GM12878 (cell line): ENCODE measurements around the gene OR10J4. TPM values are rescaled to one million over a fixed set of nuclear protein-coding genes. Genes with fewer than 3 reads are reported as not detected.

Experiments used
- ATAC-seq: fragments of 200-7000 bp; cut with Tn5 transposase; 3 replicates; pipeline ENCODE4 v1.9.1; 2020; ENCODE audit warnings: mild to moderate bottlenecking, moderate library complexity
- BruUV-seq: library from RNA; stranded (reverse); fragments of 400-500 nt; replicated peaks from 2 replicates; lab custom pipeline; 2021; lab: Mats Ljungman, UMichigan
- CTCF ChIA-PET: fragments of 300-600 bp; sonication (Branson Sonifier 250); formaldehyde crosslinking; extraction: SDS; loops from one replicate; lab custom pipeline; 2021; ENCODE audit warnings: inconsistent platforms; lab: Yijun Ruan, JAX
- POLR2A ChIA-PET: fragments of 350-600 bp; formaldehyde crosslinking; extraction: SDS; loops from one replicate; lab custom pipeline; 2021; ENCODE audit warnings: inconsistent platforms; lab: Charles Lee
- RAD21 ChIA-PET: fragments of 300-600 bp; sonication (Branson Sonifier 250); formaldehyde crosslinking; loops from one replicate; lab custom pipeline; 2023; ENCODE audit warnings: antibody characterized with exemption; ENCODE audit not compliant: unreplicated experiment; lab: Charles Lee
- SMC1A ChIA-PET: fragments of 300-600 bp; sonication (Branson Sonifier 250); formaldehyde crosslinking; loops from one replicate; lab custom pipeline; 2023; ENCODE audit not compliant: unreplicated experiment, uncharacterized antibody; lab: Charles Lee
- DNase-seq: peaks from one replicate; pipeline ENCODE4 v3.0.0-alpha.2; 2011; ENCODE audit warnings: low read depth, low spot score
- FAIRE-seq: peaks from 3 replicates; lab custom pipeline; 2011; peaks lifted over from hg19 to GRCh38; lab: Jason Lieb, UNC
- H2AFZ ChIP-seq: 2 replicates; pipeline ENCODE4 v1.6.0; 2011; ENCODE audit warnings: low read depth, low read length, control low read depth; ENCODE audit not compliant: control insufficient read depth
- H3K27ac ChIP-seq: 2 replicates; pipeline ENCODE4 v1.5.1; 2011; ENCODE audit warnings: control low read depth; ENCODE audit not compliant: control insufficient read depth, insufficient read depth
- H3K27me3 ChIP-seq, 2 experiments: replicated peaks in 1 of 2; 2 replicates each; pipeline versions ENCODE4 v1.6.0 to v1.6.1; 2011; ENCODE audit warnings: low read length in 1 of 2; ENCODE audit not compliant: control insufficient read depth in 2 of 2, insufficient read depth in 2 of 2
- H3K36me3 ChIP-seq, 2 experiments: 2 replicates each; pipeline ENCODE4 v1.5.1; 2011; ENCODE audit warnings: low read length in 1 of 2; ENCODE audit not compliant: control insufficient read depth in 2 of 2, insufficient read depth in 2 of 2
- H3K4me1 ChIP-seq: 2 replicates; pipeline ENCODE4 v1.6.1; 2011; ENCODE audit warnings: mild to moderate bottlenecking, low read length, moderate library complexity, mixed read lengths; ENCODE audit not compliant: control insufficient read depth, insufficient read depth
- H3K4me2 ChIP-seq: 2 replicates; pipeline ENCODE4 v1.6.0; 2011; ENCODE audit warnings: control low read depth; ENCODE audit not compliant: control insufficient read depth, insufficient read depth
- H3K4me3 ChIP-seq: fragments of 200-600 bp; sonication (generic); 2 replicates; pipeline ENCODE4 v1.5.1; 2016
- H3K79me2 ChIP-seq: 2 replicates; pipeline ENCODE4 v1.6.0; 2011; ENCODE audit warnings: low read length; ENCODE audit not compliant: control insufficient read depth, insufficient read depth
- H3K9ac ChIP-seq: 2 replicates; pipeline ENCODE4 v1.8.0; 2011; ENCODE audit warnings: low read length, control low read depth, mixed read lengths; ENCODE audit not compliant: control insufficient read depth, insufficient read depth
- H3K9me3 ChIP-seq: replicated peaks from 3 replicates; pipeline ENCODE4 v1.5.1; 2011; ENCODE audit warnings: mild to moderate bottlenecking, low read length; ENCODE audit not compliant: control insufficient read depth, insufficient read depth
- H4K20me1 ChIP-seq: 2 replicates; pipeline ENCODE4 v1.6.0; 2011; ENCODE audit not compliant: control insufficient read depth, insufficient read depth
- FOXM1 ChIP-seq: IDR thresholded peaks from 2 replicates; pipeline ENCODE4 v1.6.1; 2012; ENCODE audit warnings: low read depth, mild to moderate bottlenecking, inconsistent platforms, low read length, moderate library complexity
- GATAD2B ChIP-seq: fragments of 450-650 bp; conservative IDR thresholded peaks from 2 replicates; pipeline ENCODE4 v1.6.1; 2017; ENCODE audit warnings: low read depth, mild to moderate bottlenecking, moderate library complexity
- HCFC1 ChIP-seq: fragments of 150-350 bp; IDR thresholded peaks from 2 replicates; pipeline ENCODE4 v1.6.1; 2014; ENCODE audit warnings: low read length
- IKZF2 ChIP-seq, 2 experiments: fragments of 450-650 bp; IDR thresholded peaks; 2 replicates each; pipeline ENCODE4 v1.6.1; 2017; ENCODE audit warnings: mild to moderate bottlenecking in 2 of 2, moderate library complexity in 2 of 2
- NKRF ChIP-seq: fragments of 450-650 bp; conservative IDR thresholded peaks from 2 replicates; pipeline ENCODE4 v1.6.1; 2017; ENCODE audit warnings: mild to moderate bottlenecking, moderate library complexity
- SREBF1 ChIP-seq: IDR thresholded peaks from 2 replicates; pipeline ENCODE4 v1.6.1; 2012; ENCODE audit warnings: mild to moderate bottlenecking, low read length
- WGBS: methylation state at CpG from one replicate; pipeline ENCODE4 v1.1.6; 2016; ENCODE audit warnings: low lambda C conversion rate; ENCODE audit not compliant: insufficient replicate concordance, insufficient coverage; ENCODE audit errors: missing lambda C conversion rate; 5-methylcytosine and 5-hydroxymethylcytosine counted together
- in situ Hi-C: fragments of 300-500 bp; cut with MboI; formaldehyde crosslinking; loops from 9 replicates; pipeline ENCODE4 v1.14.3; 2018; ENCODE audit warnings: mixed read lengths
- intact Hi-C: fragments of 100-400 bp; cut with micrococcal nuclease; formaldehyde crosslinking; loops from one replicate; pipeline ENCODE4 v1.14.2; 2022; ENCODE audit not compliant: unreplicated experiment
- polyA plus RNA-seq, 11 experiments: library from polyadenylated mRNA; depleted of rRNA in 4 of 11; unstranded in 6 of 11; stranded (reverse) in 5 of 11; fragments of >200 nt; fragmentation: Nextera tagmentation in 4 of 11; fragmentation: Illumina TruSeq in 1 of 11; extraction: Ambion mirVana in 4 of 11; extraction: Trizol in 1 of 11; gene quantifications; 1 replicate in 1 of 11; 2 replicates in 10 of 11; pipeline versions ENCODE4 v1.2.1 to v1.2.3, GENCODE V29; 2011 to 2016; ENCODE audit warnings: inconsistent platforms in 2 of 11, missing spikeins in 2 of 11, low read depth in 1 of 11
- total RNA-seq, 4 experiments: library from RNA; depleted of rRNA in 3 of 4; stranded (reverse); fragments of >200 nt in 3 of 4; fragmentation: Illumina TruSeq in 1 of 4; extraction: Trizol in 1 of 4; gene quantifications; 2 replicates each; pipeline versions ENCODE4 v1.2.1 to v1.2.3, GENCODE V29; 2013 to 2021
- TF ChIP-seq, protein P1 (sequence below): fragments of 450-650 bp; IDR thresholded peaks from 2 replicates; pipeline ENCODE4 v1.6.1; 2014; ENCODE audit warnings: mild to moderate bottlenecking

OR10J4 gene
- total and polyA plus RNA-seq, 10 of the 15 experiments (the other 5 are each of a cell fraction or from before 2014, with no cell fraction given): not detected

DNA sequence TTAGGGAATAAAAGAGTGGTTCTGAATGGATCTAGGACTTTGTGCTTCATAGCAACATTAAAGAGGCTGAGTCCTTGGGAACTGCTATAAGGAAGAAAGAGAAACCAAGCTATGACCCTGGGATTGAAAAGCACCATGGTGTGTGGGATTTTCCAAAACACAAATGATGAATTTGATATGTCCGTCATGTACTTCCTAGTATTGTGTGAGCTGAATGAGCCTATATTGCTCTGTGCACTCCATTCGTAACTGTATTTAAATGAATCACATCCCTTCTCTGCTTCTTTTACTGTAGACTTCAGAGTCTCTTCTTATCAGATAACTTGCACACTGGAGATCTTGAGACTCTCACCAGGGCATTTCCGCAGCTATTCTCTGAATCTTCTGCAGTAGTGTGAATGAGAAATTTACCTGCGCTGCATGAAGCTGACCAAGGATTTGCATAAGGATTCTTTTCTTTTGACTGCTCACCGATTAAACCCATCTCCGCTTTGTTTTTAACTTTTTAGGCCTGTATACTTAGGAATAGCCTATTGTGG, 23.1 kb upstream of the OR10J4 start:
- no peak overlapping the region for H3K27ac ChIP-seq
- no peak for TF ChIP-seq FOXM1
- TF ChIP-seq, protein P1, sequence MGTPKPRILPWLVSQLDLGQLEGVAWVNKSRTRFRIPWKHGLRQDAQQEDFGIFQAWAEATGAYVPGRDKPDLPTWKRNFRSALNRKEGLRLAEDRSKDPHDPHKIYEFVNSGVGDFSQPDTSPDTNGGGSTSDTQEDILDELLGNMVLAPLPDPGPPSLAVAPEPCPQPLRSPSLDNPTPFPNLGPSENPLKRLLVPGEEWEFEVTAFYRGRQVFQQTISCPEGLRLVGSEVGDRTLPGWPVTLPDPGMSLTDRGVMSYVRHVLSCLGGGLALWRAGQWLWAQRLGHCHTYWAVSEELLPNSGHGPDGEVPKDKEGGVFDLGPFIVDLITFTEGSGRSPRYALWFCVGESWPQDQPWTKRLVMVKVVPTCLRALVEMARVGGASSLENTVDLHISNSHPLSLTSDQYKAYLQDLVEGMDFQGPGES: no peak
- TF ChIP-seq GATAD2B: no peak
- TF ChIP-seq IKZF2 (IDR thresholded peaks at IDR 0.05): no peak
- TF ChIP-seq HCFC1: no peak
- no peak for TF ChIP-seq NKRF
- TF ChIP-seq SREBF1: no peak
- ChIA-PET POLR2A (no interaction called here), CTCF (no interaction called here), RAD21 (no interaction called here), SMC1A (interaction anchor here (0.6 kb wide), 1 partner anchor 425 kb away, joined by 3 read pairs; no protein-coding TSS in a partner anchor)
- ATAC-seq (no peak), DNase-seq (no peak), FAIRE-seq (no peak)
- intact Hi-C loops (no loop called here), in situ Hi-C loops (no loop called here)
- no peak overlapping the region for H3K4me2 ChIP-seq
- H3K36me3 ChIP-seq: no peaks in the 10 kb centered on the region
- H3K27me3 ChIP-seq: no peaks in the 10 kb centered on the region
- H3K9me3 ChIP-seq: no peaks in the 10 kb centered on the region
- H2AFZ ChIP-seq: no peak overlapping the region
- no peaks in the 10 kb centered on the region for H3K79me2 ChIP-seq
- H3K9ac ChIP-seq: no peak overlapping the region
- H3K4me1 ChIP-seq: no peaks in the 10 kb centered on the region
- no peaks in the 10 kb centered on the region for H4K20me1 ChIP-seq
- H3K4me3 ChIP-seq: no peak overlapping the region
- WGBS: 47% methylated on average over 6 of the region's 6 CpGs
- BruUV-seq: no TSS peak
